GM23338 (cell line): ENCODE results near the gene ERCC3. TPM values are rescaled to one million over a fixed set of nuclear protein-coding genes. Genes with fewer than 3 reads are reported as not detected.

Experiments used
- ATAC-seq: fragments of 200-7000 bp; cut with Tn5 transposase; 3 replicates; pipeline ENCODE4 v1.9.1; 2020
- DNase-seq: peaks from one replicate; pipeline ENCODE4 v3.0.0-alpha.2; 2015; ENCODE audit warnings: low spot score
- H2AFZ ChIP-seq: fragments of 200-600 bp; sonication (generic); 2 replicates; pipeline ENCODE4 v1.8.0; 2016; ENCODE audit warnings: antibody characterized with exemption, mild to moderate bottlenecking, moderate library complexity
- H3F3A ChIP-seq: fragments of 200-600 bp; sonication (generic); replicated peaks from 2 replicates; pipeline ENCODE4 v1.8.0; 2017; ENCODE audit warnings: antibody characterized with exemption, mixed run types, low read depth
- H3K27ac ChIP-seq: fragments of 200-600 bp; sonication (generic); 2 replicates; pipeline ENCODE4 v1.6.1; 2016; ENCODE audit warnings: low read depth
- H3K27me3 ChIP-seq: fragments of 200-600 bp; sonication (generic); 2 replicates; pipeline ENCODE4 v1.8.0; 2016; ENCODE audit warnings: mild to moderate bottlenecking, mixed run types, moderate library complexity; ENCODE audit not compliant: insufficient read depth
- H3K36me3 ChIP-seq: fragments of 200-600 bp; sonication (generic); 2 replicates; pipeline ENCODE4 v1.8.0; 2016; ENCODE audit warnings: mild to moderate bottlenecking; ENCODE audit not compliant: insufficient read depth
- H3K4me1 ChIP-seq: fragments of 200-600 bp; sonication (generic); 2 replicates; pipeline ENCODE4 v1.8.0; 2016; ENCODE audit warnings: mild to moderate bottlenecking, moderate library complexity; ENCODE audit not compliant: insufficient read depth
- H3K4me2 ChIP-seq: fragments of 200-600 bp; sonication (generic); 2 replicates; pipeline ENCODE4 v1.7.1; 2017; ENCODE audit warnings: mixed run types
- H3K4me3 ChIP-seq: fragments of 200-600 bp; sonication (generic); 2 replicates; pipeline ENCODE4 v1.6.1; 2016; ENCODE audit warnings: mixed run types
- H3K79me2 ChIP-seq: fragments of 200-600 bp; sonication (generic); replicated peaks from 2 replicates; pipeline ENCODE4 v1.8.0; 2017; ENCODE audit warnings: mild to moderate bottlenecking; ENCODE audit not compliant: insufficient read depth
- H3K9me2 ChIP-seq: fragments of 200-600 bp; sonication (generic); 2 replicates; pipeline ENCODE4 v1.8.0; 2017; ENCODE audit not compliant: insufficient read depth
- H4K20me1 ChIP-seq: fragments of 200-600 bp; sonication (generic); replicated peaks from 2 replicates; pipeline ENCODE4 v1.8.0; 2017; ENCODE audit warnings: mild to moderate bottlenecking; ENCODE audit not compliant: insufficient read depth
- H3K27ac Mint-ChIP-seq: 2 replicates; pipeline ENCODE4 v1.8.0; 2020; ENCODE audit warnings: inconsistent platforms, mild to moderate bottlenecking, moderate library complexity, mixed read lengths
- H3K27me3 Mint-ChIP-seq: 3 replicates; pipeline ENCODE4 v1.8.0; 2022; ENCODE audit warnings: low read depth, mild to moderate bottlenecking, moderate library complexity, mixed read lengths, inconsistent platforms; ENCODE audit not compliant: insufficient read depth, poor library complexity
- H3K36me3 Mint-ChIP-seq: 3 replicates; pipeline ENCODE4 v1.8.0; 2021; ENCODE audit warnings: low read depth, mild to moderate bottlenecking, inconsistent platforms, moderate library complexity, mixed read lengths
- H3K4me1 Mint-ChIP-seq: 3 replicates; pipeline ENCODE4 v1.8.0; 2020; ENCODE audit warnings: mild to moderate bottlenecking, inconsistent platforms, mixed read lengths
- H3K4me3 Mint-ChIP-seq: 3 replicates; pipeline ENCODE4 v1.8.0; 2021; ENCODE audit warnings: moderate library complexity, mild to moderate bottlenecking, inconsistent platforms, mixed read lengths
- H3K9me3 Mint-ChIP-seq: 3 replicates; pipeline ENCODE4 v1.8.0; 2020; ENCODE audit warnings: moderate library complexity, mild to moderate bottlenecking, inconsistent platforms, mixed read lengths
- EZH2 ChIP-seq: fragments of 200-600 bp; sonication (generic); IDR thresholded peaks from one replicate; pipeline ENCODE4 v1.8.0; 2017; ENCODE audit warnings: antibody characterized with exemption, mild to moderate bottlenecking, low read depth; ENCODE audit not compliant: unreplicated experiment
- NANOG ChIP-seq: IDR thresholded peaks from 2 replicates; pipeline ENCODE4 v1.6.1; 2016; ENCODE audit warnings: antibody characterized with exemption, borderline replicate concordance
- STAT1 ChIP-seq: IDR thresholded peaks from one replicate; pipeline ENCODE4 v1.6.1; 2016; ENCODE audit warnings: antibody characterized with exemption; ENCODE audit not compliant: unreplicated experiment
- polyA plus RNA-seq: library from polyadenylated mRNA; unstranded; fragments of >200 nt; fragmentation: Nextera tagmentation; extraction: Ambion mirVana; gene quantifications from 2 replicates; pipeline ENCODE4 v1.2.1, GENCODE V29; 2016
- total RNA-seq: library from RNA; depleted of rRNA; stranded (reverse); fragments of >200 nt; shearing (Covaris generic); gene quantifications from 2 replicates; pipeline ENCODE4 v1.2.3, GENCODE V29; 2014
- TF ChIP-seq, protein P1 (sequence below): fragments of 250-450 bp; sonication (Bioruptor Pico); IDR thresholded peaks from 2 replicates; pipeline ENCODE4 v1.5.0; 2020; ENCODE audit warnings: mild to moderate bottlenecking, moderate library complexity

The ERCC3 gene
- total and polyA plus RNA-seq, 2 experiments from 2014 or later, result 35.1 to 62.7 TPM

GRCh38 chr2:127231130-127231865 is 62.6 kb downstream of the ERCC3 start:
- Mint-ChIP-seq H3K27me3 (no peaks in the 10 kb centered on the region), H3K27ac (no peak overlapping the region), H3K4me1 (peaks cover 5% of the 10 kb centered on the region; the same call in 1 of the 3 replicates), H3K9me3 (no peaks in the 10 kb centered on the region; the same call in 2 of the 3 replicates), H3K4me3 (no peak overlapping the region), H3K36me3 (no peaks in the 10 kb centered on the region)
- DNase-seq (no peak), ATAC-seq (no peak)
- no peak overlapping the region for H3K4me3 ChIP-seq
- no peaks in the 10 kb centered on the region for H3K4me1 ChIP-seq
- H3K36me3 ChIP-seq, result no peaks in the 10 kb centered on the region
- no peak overlapping the region for H3K27ac ChIP-seq
- TF ChIP-seq, protein P1, sequence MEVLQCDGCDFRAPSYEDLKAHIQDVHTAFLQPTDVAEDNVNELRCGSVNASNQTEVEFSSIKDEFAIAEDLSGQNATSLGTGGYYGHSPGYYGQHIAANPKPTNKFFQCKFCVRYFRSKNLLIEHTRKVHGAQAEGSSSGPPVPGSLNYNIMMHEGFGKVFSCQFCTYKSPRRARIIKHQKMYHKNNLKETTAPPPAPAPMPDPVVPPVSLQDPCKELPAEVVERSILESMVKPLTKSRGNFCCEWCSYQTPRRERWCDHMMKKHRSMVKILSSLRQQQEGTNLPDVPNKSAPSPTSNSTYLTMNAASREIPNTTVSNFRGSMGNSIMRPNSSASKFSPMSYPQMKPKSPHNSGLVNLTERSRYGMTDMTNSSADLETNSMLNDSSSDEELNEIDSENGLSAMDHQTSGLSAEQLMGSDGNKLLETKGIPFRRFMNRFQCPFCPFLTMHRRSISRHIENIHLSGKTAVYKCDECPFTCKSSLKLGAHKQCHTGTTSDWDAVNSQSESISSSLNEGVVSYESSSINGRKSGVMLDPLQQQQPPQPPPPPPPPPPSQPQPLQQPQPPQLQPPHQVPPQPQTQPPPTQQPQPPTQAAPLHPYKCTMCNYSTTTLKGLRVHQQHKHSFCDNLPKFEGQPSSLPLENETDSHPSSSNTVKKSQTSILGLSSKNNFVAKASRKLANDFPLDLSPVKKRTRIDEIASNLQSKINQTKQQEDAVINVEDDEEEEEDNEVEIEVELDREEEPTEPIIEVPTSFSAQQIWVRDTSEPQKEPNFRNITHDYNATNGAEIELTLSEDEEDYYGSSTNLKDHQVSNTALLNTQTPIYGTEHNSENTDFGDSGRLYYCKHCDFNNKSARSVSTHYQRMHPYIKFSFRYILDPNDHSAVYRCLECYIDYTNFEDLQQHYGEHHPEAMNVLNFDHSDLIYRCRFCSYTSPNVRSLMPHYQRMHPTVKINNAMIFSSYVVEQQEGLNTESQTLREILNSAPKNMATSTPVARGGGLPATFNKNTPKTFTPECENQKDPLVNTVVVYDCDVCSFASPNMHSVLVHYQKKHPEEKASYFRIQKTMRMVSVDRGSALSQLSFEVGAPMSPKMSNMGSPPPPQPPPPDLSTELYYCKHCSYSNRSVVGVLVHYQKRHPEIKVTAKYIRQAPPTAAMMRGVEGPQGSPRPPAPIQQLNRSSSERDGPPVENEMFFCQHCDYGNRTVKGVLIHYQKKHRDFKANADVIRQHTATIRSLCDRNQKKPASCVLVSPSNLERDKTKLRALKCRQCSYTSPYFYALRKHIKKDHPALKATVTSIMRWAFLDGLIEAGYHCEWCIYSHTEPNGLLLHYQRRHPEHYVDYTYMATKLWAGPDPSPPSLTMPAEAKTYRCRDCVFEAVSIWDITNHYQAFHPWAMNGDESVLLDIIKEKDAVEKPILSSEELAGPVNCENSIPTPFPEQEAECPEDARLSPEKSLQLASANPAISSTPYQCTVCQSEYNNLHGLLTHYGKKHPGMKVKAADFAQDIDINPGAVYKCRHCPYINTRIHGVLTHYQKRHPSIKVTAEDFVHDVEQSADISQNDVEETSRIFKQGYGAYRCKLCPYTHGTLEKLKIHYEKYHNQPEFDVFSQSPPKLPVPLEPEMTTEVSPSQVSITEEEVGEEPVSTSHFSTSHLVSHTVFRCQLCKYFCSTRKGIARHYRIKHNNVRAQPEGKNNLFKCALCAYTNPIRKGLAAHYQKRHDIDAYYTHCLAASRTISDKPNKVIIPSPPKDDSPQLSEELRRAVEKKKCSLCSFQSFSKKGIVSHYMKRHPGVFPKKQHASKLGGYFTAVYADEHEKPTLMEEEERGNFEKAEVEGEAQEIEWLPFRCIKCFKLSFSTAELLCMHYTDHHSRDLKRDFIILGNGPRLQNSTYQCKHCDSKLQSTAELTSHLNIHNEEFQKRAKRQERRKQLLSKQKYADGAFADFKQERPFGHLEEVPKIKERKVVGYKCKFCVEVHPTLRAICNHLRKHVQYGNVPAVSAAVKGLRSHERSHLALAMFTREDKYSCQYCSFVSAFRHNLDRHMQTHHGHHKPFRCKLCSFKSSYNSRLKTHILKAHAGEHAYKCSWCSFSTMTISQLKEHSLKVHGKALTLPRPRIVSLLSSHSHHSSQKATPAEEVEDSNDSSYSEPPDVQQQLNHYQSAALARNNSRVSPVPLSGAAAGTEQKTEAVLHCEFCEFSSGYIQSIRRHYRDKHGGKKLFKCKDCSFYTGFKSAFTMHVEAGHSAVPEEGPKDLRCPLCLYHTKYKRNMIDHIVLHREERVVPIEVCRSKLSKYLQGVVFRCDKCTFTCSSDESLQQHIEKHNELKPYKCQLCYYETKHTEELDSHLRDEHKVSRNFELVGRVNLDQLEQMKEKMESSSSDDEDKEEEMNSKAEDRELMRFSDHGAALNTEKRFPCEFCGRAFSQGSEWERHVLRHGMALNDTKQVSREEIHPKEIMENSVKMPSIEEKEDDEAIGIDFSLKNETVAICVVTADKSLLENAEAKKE (CRISPR knock-in tag), result no peak
- TF ChIP-seq EZH2 (no peak), NANOG (no peak), STAT1 (no peak)
- H3K27me3 ChIP-seq, result no peaks in the 10 kb centered on the region
- no peaks in the 10 kb centered on the region for H4K20me1 ChIP-seq
- no peak overlapping the region for H3K4me2 ChIP-seq
- H3F3A ChIP-seq, result no peaks in the 10 kb centered on the region
- H3K9me2 ChIP-seq, result no peaks in the 10 kb centered on the region
- no peak overlapping the region for H2AFZ ChIP-seq
- H3K79me2 ChIP-seq, result no peaks in the 10 kb centered on the region

DNA sequence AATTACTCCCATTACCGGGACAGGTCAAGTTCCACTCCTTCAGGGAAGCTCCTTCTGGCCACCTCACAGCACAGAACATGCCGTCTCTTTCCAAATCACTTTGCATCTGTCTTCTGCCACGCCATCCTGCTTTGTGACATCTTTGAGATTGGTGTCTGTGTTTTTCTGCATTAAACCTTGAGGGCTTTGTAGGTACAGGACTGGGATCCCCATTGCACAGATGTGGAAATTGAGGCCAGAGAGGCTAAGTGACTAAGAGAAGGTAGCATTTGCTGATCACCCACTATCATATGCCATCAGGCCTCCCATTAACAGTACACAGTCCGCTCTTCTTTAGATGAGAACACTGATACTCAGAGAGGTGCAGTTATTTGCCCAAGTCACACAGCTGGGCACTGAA is 64.4 kb downstream of the ERCC3 start:
- no peaks in the 10 kb centered on the region; the same call in 2 of the 3 replicates for H3K9me3 Mint-ChIP-seq
- H3K79me2 ChIP-seq, result no peaks in the 10 kb centered on the region
- H3K27me3 ChIP-seq, result no peaks in the 10 kb centered on the region
- peaks cover 14% of the 10 kb centered on the region for H3K4me1 Mint-ChIP-seq
- no peak overlapping the region for H3K4me3 ChIP-seq
- no peak overlapping the region for H3K27ac Mint-ChIP-seq
- no peaks in the 10 kb centered on the region for H3K4me1 ChIP-seq
- no peaks in the 10 kb centered on the region for H4K20me1 ChIP-seq
- DNase-seq (no peak), ATAC-seq (no peak)
- H3K4me3 Mint-ChIP-seq, result no peak overlapping the region
- H3K27me3 Mint-ChIP-seq, result no peaks in the 10 kb centered on the region
- no peak overlapping the region for H3K27ac ChIP-seq
- no peaks in the 10 kb centered on the region for H3F3A ChIP-seq
- no peaks in the 10 kb centered on the region for H3K36me3 ChIP-seq
- no peaks in the 10 kb centered on the region for H3K9me2 ChIP-seq
- H3K36me3 Mint-ChIP-seq, result no peaks in the 10 kb centered on the region
- no peak overlapping the region for H2AFZ ChIP-seq
- no peak overlapping the region for H3K4me2 ChIP-seq
- no peak for TF ChIP-seq STAT1
- TF ChIP-seq, protein P1 (CRISPR knock-in tag), result no peak
